ENCODE results near the gene SERPINC1.
"Not testable (repeated sequence)": the region's sequence is repeated elsewhere in the genome, so short reads cannot be mapped to it uniquely, and the experiment has no call there.

Gene SERPINC1

DNA sequence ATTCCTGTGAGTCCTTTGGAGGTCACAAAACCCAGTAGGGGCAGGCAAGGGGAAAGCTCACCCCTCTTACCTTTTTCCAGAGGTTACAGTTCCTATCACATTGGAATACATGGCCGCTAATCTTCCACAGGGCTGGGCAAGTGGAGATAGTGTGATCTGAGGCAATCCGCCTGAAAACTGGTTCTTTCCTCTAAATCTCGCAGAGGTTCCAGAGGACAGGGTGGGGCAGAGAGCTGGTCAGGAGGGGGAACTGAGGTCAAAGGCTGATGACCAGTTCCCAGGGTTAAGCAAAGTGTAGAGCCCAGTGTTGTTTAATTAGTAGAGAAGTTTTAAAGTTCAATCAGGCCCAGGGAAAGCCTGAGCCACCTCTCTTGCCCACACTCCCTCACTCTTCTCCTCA is at the start of gene SERPINC1:
Gene SERPINC1 (minus strand): TSS at position 179 of the 400 bp plus-strand sequence. CDS start 68 bp downstream, at position 111.
- no peak for DNase-seq

- DNase-seq = not testable (repeated sequence)
Observed at GRCh38 chr1:173965896-173966295, 48.8 kb upstream of the SERPINC1 start.

DNA sequence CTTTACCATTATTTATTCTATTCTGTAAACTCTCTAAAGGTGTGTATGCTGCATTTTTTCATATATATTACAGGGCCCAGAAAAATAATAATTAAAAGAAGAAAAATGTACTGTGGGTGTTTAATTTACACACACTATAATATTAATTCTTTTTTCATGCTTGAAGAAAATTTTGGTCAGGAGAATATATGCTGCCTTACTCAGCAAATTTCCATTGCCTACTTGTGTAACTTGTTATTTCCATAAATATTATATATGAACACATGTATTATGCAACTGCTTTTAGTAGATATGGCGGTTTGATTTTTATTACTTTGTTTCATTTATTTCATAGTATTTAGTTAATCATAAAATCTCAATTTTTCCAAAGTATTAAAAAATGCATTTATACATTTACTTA is 46.4 kb upstream of the SERPINC1 start:
- DNase-seq = no peak

GRCh38 chr1:173960625-173961024 is 43.5 kb upstream of the SERPINC1 start:
- DNase-seq = no peak

- no peak for DNase-seq
Observed at GRCh38 chr1:173954179-173954578, 37.1 kb upstream of the SERPINC1 start.

DNA sequence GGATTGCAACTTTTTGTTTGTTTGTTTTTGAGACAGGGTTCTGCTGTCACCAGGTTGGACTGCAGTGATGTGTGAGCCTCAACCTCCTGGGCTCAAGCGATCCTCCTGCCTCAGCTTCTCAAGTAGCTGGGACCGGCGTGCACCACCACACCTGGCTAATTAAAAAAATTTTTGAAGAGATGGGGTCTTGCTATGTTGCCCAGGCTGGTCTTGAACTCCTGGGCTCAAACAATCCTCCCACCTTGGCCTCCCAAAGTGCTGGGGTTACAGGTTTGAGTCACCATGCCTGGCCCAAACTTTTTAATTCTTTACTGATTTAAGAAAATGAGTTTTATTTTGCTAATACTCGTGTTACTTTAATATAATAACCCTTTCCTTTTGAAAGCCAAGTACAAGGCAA is 31.5 kb upstream of the SERPINC1 start:
- no peak for DNase-seq

GRCh38 chr1:173946380-173946921 is 29.3 kb upstream of the SERPINC1 start:
- no peak for DNase-seq

DNA sequence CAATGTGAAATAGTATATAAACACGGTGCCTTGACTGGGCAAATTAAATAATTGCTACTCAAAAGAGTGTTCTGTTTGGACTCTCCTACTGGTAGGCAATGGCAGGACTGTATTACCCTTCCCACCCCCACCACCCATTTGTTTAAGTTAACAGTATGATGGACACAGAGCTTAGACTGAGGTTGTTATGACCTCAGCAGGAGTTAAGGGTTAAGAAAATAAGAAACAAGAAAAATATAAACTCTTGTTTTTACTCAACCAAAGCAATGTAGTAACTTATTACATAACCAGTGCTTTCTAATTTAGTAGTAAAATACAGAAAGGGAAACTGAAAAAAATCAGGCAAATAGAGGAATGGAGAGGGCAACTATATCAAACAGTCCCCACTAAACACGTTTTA is 19.9 kb upstream of the SERPINC1 start:
- DNase-seq = no peak

DNA sequence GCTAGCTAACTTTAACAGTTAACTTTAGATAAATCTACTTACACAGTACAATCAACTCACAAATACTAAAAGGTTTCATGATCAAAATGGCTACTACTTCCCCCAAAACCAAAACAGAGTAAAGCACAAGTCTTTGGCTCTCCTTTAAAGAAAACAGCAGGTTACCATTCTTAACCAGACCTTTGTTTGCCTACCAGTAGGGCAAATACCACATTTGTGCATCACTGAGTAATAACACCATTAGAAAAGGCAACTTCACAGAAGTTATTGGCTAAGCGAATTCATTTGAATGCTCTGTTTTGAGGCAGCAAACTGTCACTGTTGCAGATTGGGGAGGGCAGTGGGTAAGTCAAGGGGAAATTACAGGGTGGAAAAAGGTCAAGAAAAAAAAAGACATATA is 17.3 kb upstream of the SERPINC1 start:
- no peak for DNase-seq

DNA sequence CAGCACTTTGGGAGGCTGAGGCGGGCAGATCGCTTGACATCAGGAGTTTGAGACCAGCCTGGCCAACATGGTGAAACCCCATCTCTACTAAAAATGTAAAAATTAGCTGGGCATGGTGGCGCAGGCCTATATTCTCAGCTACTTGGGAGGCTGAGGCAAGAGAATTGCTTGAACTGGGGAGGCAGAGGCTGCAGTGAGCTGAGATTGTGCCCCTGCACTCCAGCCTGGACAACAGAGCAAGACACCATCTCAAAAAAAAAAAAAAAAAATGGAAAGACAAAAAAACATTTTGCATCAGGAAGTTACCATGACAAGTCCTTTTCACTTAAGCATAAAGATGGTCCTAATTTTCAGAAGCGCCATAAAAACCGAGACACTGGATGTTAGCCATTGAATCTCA is 13.4 kb upstream of the SERPINC1 start:
- DNase-seq = not testable (repeated sequence)

- DNase-seq = no peak
Observed at GRCh38 chr1:173925306-173926242, 8.4 kb upstream of the SERPINC1 start.

DNA sequence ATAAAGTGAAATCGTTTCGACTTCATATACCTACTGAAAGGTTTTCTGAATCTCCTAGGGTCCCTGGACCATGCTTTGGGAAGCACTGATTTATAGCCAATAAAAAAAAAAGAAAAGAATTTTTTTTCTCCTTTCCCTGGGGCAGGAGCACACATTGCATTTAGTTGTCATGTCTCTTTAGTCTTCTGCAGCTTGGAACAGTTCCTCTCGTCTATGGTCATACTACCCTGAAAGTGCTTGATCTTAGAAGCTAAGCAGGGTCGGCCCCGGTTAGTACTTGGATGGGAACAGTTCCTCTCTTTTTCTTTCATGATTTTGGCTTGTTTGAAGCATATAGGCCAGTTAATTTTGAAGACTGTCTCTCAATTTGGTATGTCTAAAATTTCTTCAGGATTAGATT is 3.7 kb upstream of the SERPINC1 start:
- DNase-seq = no peak

- no peak for DNase-seq
Observed at GRCh38 chr1:173917635-173918493, 737 bp upstream of the SERPINC1 start.

DNA sequence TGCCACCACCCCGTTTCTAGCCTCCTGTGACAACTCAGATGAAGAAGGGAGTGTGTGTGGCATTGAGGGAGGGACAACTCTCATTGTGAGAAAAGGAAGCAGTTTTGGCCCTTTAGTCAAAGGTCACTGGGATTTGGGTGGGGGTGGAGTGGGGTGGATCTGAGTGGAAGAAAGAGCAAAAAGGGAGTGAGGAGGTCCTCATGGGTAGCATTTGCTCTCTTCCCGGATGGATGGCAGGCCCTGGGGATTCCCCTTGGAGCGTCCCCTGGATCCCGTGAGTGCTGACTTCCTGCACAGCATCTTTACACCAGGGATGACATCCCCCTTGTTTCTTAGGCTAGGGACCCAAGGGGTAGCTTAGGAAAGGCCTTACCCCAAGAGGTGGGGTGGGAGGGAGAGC is 460 bp downstream of the SERPINC1 start:
- DNase-seq = no peak

GRCh38 chr1:173915596-173915995 is 1.5 kb downstream of the SERPINC1 start:
- DNase-seq = no peak

DNA sequence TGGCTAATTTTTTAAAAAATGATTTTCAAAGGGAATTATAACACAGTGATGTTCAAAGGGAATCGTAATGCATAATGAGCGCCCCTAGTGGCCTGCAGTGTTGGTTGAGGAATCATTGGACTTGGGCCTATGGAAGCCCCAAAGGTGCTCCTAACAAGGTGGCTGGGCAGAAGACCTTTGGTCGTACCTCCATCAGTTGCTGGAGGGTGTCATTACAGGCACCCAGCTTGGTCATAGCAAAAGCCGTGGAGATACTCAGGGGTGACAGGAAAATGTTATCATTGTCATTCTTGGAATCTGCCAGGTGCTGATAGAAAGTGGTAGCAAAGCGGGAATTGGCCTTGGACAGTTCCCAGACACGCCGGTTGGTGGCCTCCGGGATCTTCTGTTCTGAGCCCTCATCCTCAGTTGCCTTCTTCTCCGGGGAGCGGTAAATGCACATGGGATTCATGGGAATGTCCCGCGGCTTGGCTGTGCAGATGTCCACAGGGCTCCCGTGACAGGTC is 2.7 kb downstream of the SERPINC1 start:
- DNase-seq = no peak

DNA sequence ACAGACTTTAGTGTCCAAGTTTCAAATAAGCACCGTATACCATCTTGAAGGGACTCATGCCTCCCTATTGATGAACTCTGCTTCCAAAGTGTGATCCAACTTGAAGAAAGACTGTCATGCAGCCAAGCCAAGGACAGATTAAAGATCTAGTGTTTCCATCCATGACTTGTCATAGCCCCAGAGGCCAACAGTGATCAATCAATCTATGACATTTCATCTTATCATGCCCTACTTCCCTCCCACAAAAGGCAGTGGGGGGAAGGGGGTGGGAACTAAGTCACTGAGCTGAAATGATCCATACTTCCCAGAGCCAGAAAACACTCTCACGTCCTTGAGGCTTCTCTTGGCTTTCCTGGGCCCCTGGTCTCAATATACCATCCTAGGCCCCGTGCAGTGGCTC is 4.0 kb downstream of the SERPINC1 start:
- no peak for DNase-seq

DNA sequence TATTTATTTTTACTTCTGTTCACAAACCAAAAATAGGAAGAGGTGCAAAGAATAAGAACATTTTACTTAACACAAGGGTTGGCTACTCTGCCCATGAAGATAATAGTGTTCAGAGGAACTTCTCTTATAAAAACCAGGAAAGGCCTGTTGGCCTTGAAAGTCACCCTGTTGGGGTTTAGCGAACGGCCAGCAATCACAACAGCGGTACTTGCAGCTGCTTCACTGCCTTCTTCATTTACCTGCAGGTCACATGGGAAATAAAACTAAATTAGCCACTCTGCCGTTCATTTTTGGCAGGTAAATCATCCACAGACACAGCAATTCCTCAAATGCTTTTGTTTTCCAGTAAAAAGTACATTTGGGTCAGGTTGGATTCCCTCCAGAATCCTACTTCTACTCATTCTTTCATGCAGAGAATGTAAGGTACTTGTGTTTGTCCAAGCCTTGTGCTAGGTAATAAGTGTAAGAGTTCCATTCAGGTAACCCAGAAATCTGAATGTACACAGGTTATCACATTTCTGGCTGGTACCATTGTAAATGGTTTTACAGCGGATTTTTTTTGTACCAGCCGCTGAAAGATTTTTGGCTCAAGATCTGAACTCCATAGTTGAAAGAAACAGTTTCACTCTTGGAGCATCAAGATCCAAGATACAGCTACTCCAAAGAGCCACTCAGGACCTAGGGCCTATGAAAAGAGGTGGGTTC is 13.1 kb downstream of the SERPINC1 start:
- DNase-seq = no peak

GRCh38 chr1:173900992-173901391 is 16.1 kb downstream of the SERPINC1 start:
- no peak for DNase-seq

DNA sequence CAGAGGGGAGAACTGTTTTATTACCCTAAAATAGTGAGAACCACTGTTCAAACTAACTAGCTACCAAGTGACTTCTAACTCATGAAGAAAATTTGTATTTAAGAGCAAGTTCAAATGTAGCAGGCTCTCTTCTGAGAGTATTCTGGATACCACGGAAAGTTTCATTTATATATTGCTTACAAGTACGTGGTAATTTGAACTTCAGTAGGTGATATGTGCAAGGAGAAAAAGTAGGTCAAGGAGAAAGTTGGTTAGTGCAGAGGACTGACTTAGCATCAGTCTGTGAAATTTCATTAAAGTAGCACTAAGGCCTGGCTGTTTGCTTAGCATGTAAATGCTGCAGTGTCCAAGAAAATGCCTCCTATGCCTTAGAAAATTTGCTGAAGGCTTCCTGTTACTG is 16.7 kb downstream of the SERPINC1 start:
- DNase-seq = no peak

DNA sequence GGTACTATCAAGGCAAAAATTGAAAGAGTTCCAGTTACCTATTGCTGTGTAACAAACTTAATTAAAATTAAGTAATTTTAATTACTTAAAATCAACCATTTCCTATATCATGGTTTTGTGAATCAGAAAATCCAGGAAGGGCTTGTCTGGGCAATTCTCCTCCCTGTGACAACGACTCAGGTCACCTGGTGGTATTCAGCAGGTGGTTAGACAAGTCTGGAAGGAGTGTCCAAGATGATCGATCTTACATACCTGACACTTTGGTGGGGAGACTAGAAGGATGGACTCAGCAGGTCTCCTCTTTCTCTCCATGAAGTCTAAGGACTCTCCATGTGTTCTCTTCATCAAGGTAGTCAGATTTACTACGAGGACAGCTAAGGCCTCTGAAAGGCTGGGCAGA is 22.9 kb downstream of the SERPINC1 start:
- no peak for DNase-seq

GRCh38 chr1:173893611-173894010 is 23.5 kb downstream of the SERPINC1 start:
- no peak for DNase-seq

DNA sequence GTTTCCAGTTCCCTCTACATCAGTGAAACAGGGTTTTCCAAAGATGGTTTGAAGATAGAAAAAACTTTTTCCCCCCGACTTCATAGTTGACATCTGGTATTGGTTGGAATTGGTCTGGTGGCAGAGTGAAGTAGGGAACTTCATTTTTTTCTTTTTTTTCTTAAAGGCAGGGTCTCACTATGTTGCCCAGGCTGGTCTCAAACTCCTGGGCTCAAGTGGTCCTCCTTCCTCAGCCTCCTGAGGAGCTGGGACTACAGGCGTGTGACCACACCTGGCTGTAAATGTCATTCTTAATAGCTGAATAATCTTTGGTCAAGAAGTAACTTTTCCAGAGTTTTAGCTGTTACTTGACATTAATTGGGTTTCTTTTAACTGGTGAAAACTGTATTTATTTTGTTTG is 27.2 kb downstream of the SERPINC1 start:
- DNase-seq = no peak
